HUES64 (cell line): ENCODE results near the gene IGLL1.
"Not testable (repeated sequence)": the region's sequence is repeated elsewhere in the genome, so short reads cannot be mapped to it uniquely, and the experiment has no call there.

Experiments
- H3K27ac ChIP-seq: 2 replicates; pipeline ENCODE4 v1.7.0; 2013; ENCODE audit warnings: low read depth, low read length, inconsistent platforms
- H3K27me3 ChIP-seq: 2 replicates; pipeline ENCODE4 v1.6.1; 2013; ENCODE audit warnings: mild to moderate bottlenecking, low read length; ENCODE audit not compliant: insufficient read depth
- H3K36me3 ChIP-seq: 2 replicates; pipeline ENCODE4 v1.6.1; 2013; ENCODE audit warnings: mild to moderate bottlenecking, low read length; ENCODE audit not compliant: insufficient read depth
- H3K4me1 ChIP-seq: 2 replicates; pipeline ENCODE4 v1.6.1; 2013; ENCODE audit warnings: mild to moderate bottlenecking, low read length, moderate library complexity; ENCODE audit not compliant: insufficient read depth
- H3K4me3 ChIP-seq: 2 replicates; pipeline ENCODE4 v1.5.1; 2013; ENCODE audit warnings: mild to moderate bottlenecking, low read length, moderate library complexity
- H3K9ac ChIP-seq: 2 replicates; pipeline ENCODE4 v1.6.1; 2013; ENCODE audit warnings: mild to moderate bottlenecking, low read depth, low read length
- H3K9me3 ChIP-seq: 2 replicates; pipeline ENCODE4 v1.6.1; 2013; ENCODE audit warnings: low read depth, low read length; ENCODE audit not compliant: insufficient read depth
- WGBS: fragments of 150-250, 120-280 bp; methylation state at CpG from one replicate; pipeline ENCODE4 v1.1.7; 2013; ENCODE audit warnings: missing lambda C conversion rate; 5-methylcytosine and 5-hydroxymethylcytosine counted together

Gene IGLL1

DNA sequence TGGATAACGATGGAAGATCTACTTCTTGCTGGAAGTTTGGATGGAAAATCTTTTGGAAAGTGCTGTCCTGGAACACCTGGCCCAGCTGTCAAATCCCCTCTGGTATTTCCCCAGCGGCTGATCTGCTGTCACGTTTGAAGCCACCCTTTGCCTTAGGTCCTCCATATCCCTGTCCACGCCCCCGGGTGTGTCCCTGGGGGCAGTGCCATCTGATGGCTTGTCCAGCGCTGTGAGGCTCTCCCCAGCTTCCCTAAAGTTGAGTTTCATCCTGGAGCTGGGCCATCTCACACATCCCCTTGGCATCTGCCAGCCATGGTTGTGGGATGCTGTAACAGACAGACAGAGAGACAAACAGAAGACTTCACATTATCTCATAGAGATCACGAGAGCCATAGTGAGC, 3.1 kb upstream of the IGLL1 start:
- Histone ChIP-seq H3K4me1 (no peaks in the 10 kb centered on the region), H3K9ac (no peak overlapping the region), H3K27me3 (no peaks in the 10 kb centered on the region), H3K4me3 (no peak overlapping the region), H3K27ac (no peak overlapping the region), H3K9me3 (no peaks in the 10 kb centered on the region), H3K36me3 (no peaks in the 10 kb centered on the region)
- 88% methylated on average over 7 of the region's 7 CpGs for WGBS

DNA sequence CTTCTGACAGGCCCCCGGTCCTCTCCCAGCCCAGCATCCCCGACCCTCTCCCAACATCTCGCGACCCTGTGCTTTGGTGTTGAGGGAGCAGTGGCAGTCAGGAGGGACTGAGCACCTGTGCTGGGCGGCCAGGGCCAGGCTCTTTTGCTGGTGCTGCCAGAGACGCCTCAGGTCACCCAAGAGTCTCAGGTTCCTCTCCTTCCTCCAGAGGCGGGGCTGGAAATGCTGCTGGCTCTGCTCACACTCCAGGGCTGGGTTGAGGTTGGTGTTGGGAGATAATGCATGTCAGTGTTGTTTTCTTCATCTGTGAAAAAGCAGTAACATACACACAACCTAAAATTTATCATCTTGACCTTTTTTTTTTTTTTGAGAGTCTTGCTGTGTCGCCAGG, 1.2 kb upstream of the IGLL1 start:
- H3K27me3 ChIP-seq = no peaks in the 10 kb centered on the region
- H3K4me3 ChIP-seq = no peak overlapping the region
- WGBS = 85% methylated on average over 7 of the region's 8 CpGs
- H3K27ac ChIP-seq = no peak overlapping the region
- H3K4me1 ChIP-seq = no peaks in the 10 kb centered on the region
- H3K36me3 ChIP-seq = no peaks in the 10 kb centered on the region
- H3K9ac ChIP-seq = no peak overlapping the region
- no peaks in the 10 kb centered on the region for H3K9me3 ChIP-seq

DNA sequence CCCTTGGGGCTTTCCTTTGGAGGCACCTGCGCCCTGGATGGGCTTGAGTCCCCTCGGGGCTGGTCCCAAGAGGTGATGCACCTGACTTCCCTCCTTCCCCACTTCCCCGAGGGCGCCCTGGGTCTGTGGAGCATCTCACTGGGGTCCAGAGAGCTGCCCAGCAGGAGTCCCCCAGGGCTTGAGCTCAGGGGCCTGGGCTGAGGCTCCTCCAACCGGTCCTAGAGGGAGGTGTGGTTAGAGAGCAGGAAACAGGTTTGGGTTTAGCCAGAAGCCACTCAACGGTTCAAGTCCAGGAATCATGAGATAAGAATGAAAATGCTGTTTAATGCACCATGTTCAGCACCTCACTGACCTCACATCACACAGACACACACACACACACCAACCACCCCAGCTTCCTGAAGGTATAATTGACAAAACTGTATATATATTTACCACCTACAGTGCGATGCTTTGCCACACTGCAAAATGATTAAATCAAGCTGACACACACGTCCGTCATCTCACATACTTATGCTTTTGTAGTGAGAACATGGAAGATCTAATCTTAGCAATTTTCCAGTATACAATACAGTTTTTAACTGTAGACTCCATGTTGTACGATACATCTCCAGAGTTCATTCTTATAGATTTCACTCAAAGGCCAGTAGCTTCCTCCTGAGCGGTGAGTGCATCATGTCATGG, 628 bp upstream of the IGLL1 start:
- no peak overlapping the region for H3K27ac ChIP-seq
- WGBS = 88% methylated on average over 11 of the region's 11 CpGs
- no peak overlapping the region for H3K9ac ChIP-seq
- no peaks in the 10 kb centered on the region for H3K9me3 ChIP-seq
- no peak overlapping the region for H3K4me3 ChIP-seq
- H3K36me3 ChIP-seq = no peaks in the 10 kb centered on the region
- H3K4me1 ChIP-seq = no peaks in the 10 kb centered on the region
- no peaks in the 10 kb centered on the region for H3K27me3 ChIP-seq

DNA sequence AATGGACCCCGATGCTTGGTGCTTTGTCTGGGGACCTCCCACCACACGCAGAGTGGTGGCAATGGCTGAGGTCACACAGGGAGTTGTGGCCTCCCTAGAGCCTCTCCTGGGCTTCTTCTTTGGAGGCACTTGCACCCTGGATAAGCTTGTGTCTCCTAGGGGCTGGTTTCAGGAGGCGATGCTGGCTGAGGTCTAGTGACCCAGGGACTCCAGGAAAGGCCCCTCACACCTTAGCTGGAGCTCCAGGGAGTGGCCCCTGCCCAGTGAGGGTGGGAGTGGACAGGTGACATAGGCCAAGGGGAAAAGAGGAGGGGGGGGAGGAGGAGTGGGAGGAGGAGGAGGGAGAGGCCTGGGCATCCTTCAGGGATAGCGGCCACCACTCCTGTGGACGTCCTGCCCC, 810 bp downstream of the IGLL1 start:
- 94% methylated on average over 3 of the region's 5 CpGs for WGBS
- Histone ChIP-seq H3K27ac (no peak overlapping the region), H3K4me1 (no peaks in the 10 kb centered on the region), H3K27me3 (no peaks in the 10 kb centered on the region), H3K9ac (no peak overlapping the region), H3K9me3 (no peaks in the 10 kb centered on the region), H3K4me3 (no peak overlapping the region), H3K36me3 (no peaks in the 10 kb centered on the region)

DNA sequence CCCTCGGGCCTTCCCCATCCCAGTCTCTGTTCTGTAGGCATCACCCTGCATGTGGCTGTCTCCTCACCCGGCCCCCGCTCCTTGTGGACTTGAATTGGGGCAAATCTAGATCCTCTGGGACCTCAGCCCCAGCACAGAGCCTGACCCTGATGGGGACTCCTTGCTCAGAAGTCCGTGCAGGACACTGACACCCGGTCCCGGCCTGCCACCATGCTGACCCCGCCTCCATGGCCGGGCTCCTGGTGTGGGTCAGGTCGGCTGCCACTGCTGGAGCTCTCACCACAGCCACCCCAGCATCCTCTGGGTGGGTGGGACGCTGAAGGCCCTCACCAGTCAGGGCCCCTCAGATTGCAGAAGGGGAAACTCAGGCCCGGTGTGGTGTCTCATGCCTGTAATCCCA, 1.8 kb downstream of the IGLL1 start:
- no peak overlapping the region for H3K27ac ChIP-seq
- H3K4me1 ChIP-seq = no peaks in the 10 kb centered on the region

DNA sequence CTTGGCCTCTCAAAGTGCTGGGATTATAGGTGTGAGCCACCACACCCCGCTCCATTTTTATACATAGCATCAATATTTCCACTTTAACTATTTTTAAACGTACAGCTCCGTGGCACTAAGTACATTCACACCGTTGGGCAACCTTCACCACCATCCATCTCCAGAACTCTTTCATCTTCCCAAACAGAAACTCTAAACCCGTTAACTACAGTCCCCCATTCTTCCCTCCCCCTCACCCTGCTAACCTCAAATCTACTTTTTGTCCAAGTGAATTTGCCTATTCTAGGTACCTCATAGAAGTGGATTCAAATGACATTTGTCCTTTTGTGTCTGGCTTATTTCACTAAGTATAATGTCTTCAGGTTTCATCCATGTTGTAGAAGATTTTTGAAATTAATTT, 3.4 kb downstream of the IGLL1 start:
- 92% methylated on average over 5 of the region's 5 CpGs for WGBS
- Histone ChIP-seq H3K27me3 (no peaks in the 10 kb centered on the region), H3K9me3 (no peaks in the 10 kb centered on the region), H3K4me3 (no peak overlapping the region), H3K9ac (no peak overlapping the region), H3K4me1 (no peaks in the 10 kb centered on the region), H3K36me3 (no peaks in the 10 kb centered on the region), H3K27ac (no peak overlapping the region)

More for the DNA sequence above, 1.8 kb downstream of the IGLL1 start:
- no peaks in the 10 kb centered on the region for H3K9me3 ChIP-seq
- H3K27me3 ChIP-seq = no peaks in the 10 kb centered on the region
- WGBS = 89% methylated on average over 11 of the region's 11 CpGs
- H3K36me3 ChIP-seq = no peaks in the 10 kb centered on the region
- no peak overlapping the region for H3K4me3 ChIP-seq
- no peak overlapping the region for H3K9ac ChIP-seq

DNA sequence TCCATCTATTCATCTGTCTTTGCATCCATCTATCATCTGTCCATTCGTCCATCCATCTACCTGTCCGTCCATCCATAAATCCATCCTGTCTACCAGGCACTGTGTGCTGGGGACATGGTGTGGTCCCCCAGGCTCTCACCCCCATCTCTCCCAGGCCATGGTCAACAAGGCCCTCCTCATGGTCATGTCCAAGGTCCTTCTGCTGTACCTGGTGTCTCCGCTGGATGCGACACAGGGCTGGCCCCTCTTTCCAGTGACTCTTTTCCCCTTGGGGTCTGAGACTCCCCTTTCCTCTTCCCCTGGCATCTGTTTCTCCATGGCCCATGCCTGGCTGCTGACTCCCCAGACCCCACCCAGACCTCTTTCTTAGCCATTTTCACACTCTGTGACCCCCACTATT, 4.5 kb downstream of the IGLL1 start:
- Histone ChIP-seq H3K4me1 (no peaks in the 10 kb centered on the region), H3K9ac (no peak overlapping the region), H3K27me3 (no peaks in the 10 kb centered on the region), H3K9me3 (no peaks in the 10 kb centered on the region), H3K36me3 (no peaks in the 10 kb centered on the region), H3K27ac (no peak overlapping the region), H3K4me3 (no peak overlapping the region)
- WGBS = 93% methylated on average over 4 of the region's 4 CpGs

DNA sequence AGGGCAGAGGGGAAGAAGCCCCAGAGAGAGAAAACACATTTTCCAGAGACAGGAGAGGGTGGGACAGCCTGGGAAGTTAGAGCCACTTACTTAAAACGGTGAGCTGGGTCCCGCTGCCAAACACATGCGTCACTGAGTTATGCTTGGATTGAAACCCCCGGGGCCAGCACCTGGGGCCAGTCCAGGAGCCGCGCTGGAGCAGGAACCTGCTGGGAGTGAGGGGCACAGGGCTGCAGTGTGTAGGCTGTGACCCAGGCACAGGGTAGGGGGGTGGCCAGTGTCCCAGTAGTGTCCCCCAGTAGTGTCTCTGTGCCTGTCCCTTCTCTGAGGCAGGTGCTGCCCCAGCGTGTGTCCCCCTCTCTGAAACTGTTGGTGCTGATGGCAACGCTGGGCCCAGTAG, 5.2 kb downstream of the IGLL1 start:
- Histone ChIP-seq H3K9ac (no peak overlapping the region), H3K9me3 (no peaks in the 10 kb centered on the region)
- 80% methylated on average over 7 of the region's 8 CpGs for WGBS

DNA sequence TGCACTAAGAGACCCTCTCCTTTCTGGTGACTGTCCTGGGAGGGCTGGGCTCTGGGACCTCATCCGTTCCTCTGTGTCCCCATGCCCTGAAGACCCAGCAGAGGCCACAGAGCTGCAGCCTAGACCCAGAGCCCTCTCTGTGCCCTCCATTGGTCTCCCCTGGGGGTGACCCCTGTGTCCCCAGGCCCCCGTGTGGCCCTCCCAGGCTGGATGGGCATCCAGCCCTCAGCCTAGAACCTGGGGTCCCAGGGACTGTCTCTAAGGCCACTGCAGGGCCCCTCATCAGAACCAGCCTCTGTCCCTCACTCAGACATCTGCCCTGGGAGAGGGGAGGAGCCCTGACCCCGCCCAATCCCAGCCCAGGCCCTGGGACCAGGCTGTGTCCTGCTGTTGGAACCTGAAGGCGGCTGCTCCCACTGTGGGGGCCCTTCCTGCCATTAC, 5.7 kb downstream of the IGLL1 start:
- Histone ChIP-seq H3K27ac (no peak overlapping the region), H3K9me3 (no peaks in the 10 kb centered on the region), H3K36me3 (no peaks in the 10 kb centered on the region), H3K4me3 (no peak overlapping the region), H3K4me1 (no peaks in the 10 kb centered on the region), H3K27me3 (no peaks in the 10 kb centered on the region), H3K9ac (no peak overlapping the region)
- 69% methylated on average over 4 of the region's 4 CpGs for WGBS

More for the DNA sequence above, 5.2 kb downstream of the IGLL1 start:
- Histone ChIP-seq H3K4me3 (no peak overlapping the region), H3K36me3 (no peaks in the 10 kb centered on the region), H3K27me3 (no peaks in the 10 kb centered on the region), H3K4me1 (no peaks in the 10 kb centered on the region), H3K27ac (no peak overlapping the region)

DNA sequence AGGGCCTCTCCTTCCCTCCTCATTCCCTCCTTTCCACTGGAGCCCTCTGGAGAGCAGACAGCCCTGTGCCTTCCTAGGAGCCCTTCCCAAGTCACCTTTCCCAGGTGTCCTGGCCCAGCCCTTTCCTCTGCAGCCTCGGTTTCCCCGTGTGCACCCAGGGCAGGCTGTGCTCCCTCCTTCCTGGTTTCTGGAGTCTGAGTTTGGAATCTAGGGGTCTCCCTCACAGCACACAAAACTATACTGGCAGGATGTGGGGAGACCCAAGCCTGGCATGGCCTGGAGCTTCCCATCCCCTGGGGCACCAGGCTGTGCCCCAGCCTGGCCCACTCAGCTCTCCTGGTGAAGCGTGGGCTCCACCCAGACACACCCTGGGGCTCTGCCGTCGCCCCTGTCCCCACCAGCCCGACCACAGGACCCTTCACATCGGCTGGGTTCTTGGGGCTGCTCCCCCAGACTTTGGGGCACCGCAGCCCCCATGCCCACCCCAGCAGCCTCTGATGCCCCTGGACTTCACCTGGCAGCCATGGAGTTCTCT, 6.3 kb downstream of the IGLL1 start:
- not testable (repeated sequence) for H3K36me3 ChIP-seq, H3K27me3 ChIP-seq, H3K9ac ChIP-seq, H3K27ac ChIP-seq, H3K9me3 ChIP-seq, H3K4me3 ChIP-seq, H3K4me1 ChIP-seq
- WGBS = 67% methylated on average over 7 of the region's 8 CpGs

DNA sequence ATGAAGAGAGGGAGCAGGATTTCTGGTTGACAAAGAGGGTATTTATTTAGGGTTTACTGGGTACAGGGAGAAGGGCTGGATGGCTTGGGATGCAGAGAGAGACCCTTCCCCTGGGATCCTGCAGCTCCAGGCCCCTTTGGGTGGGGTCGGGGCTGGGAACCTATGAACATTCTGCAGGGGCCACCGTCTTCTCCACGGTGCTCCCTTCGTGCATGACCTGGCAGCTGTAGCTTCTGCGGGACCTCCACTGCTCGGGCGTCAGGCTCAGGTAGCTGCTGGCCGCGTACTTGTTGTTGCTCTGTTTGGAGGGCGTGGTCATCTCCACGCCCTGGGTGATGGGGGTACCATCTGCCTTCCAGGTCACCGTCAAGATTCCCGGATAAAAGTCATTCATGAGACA, 7.0 kb downstream of the IGLL1 start:
- H3K4me3 ChIP-seq, H3K9me3 ChIP-seq, H3K36me3 ChIP-seq, H3K4me1 ChIP-seq, H3K9ac ChIP-seq, H3K27ac ChIP-seq, H3K27me3 ChIP-seq: not testable (repeated sequence)
- 88% methylated on average over 13 of the region's 13 CpGs for WGBS

DNA sequence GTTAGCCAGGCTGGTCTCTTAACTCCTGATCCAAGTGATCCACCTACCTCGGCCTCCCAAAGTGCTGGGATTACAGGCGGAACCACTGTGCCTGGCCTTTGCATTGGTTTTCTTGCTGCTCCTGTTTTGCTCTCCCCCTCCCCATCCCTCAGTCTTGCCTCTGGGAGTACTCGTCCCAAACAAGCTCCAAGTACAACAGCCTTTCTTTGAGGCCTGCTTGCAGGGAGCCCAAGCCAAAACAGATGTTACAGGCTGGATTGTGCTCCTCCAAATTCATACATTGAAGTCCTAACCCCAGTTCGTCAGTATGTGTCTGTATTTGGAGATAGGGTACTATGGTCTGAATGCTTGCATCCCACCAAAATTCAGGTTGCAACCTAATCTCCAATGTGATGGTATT, 8.6 kb downstream of the IGLL1 start:
- Histone ChIP-seq H3K27ac (no peak overlapping the region), H3K36me3 (no peaks in the 10 kb centered on the region), H3K4me1 (peaks cover 4% of the 10 kb centered on the region; the same call in 1 of the 2 replicates)

More for the DNA sequence above, 8.6 kb downstream of the IGLL1 start:
- Histone ChIP-seq H3K4me3 (no peak overlapping the region), H3K9ac (no peak overlapping the region), H3K9me3 (no peaks in the 10 kb centered on the region), H3K27me3 (peaks cover 14% of the 10 kb centered on the region)
- WGBS = 86% methylated on average over 4 of the region's 4 CpGs
